GM19438 (cell line): ENCODE results near the gene PTPN5.

ENCODE experiments used
- ATAC-seq: cut with Tn5 transposase; IDR thresholded peaks from one replicate; pipeline ENCODE4 v1.9.1; 2021; ENCODE audit warnings: low read depth; ENCODE audit not compliant: unreplicated experiment

PTPN5 gene

GRCh38 chr11:18773681-18774080 lies 17.9 kb downstream of the PTPN5 start:
- no peak for ATAC-seq

GRCh38 chr11:18773104-18773503 lies 18.5 kb downstream of the PTPN5 start:
- no peak for ATAC-seq

DNA sequence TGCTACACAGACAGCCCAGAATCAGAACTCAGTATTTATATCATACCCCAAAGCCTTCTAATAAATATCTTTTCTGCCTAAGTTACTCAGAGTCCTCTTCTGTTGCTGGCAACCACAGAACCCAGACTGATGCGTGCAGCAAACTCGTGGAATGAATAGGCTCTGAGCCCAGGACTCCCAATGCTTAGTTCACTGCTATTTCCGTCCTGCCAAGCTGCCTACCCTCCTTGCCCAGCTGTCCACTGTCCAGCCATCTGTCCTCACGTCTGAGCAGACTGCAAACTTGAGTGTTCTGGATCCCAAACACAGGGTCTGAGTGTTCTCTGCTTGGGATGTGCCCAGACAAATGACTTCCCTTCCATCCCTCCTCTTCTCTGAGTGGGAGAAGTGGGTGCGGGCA lies 19.4 kb downstream of the PTPN5 start:
- no peak for ATAC-seq

DNA sequence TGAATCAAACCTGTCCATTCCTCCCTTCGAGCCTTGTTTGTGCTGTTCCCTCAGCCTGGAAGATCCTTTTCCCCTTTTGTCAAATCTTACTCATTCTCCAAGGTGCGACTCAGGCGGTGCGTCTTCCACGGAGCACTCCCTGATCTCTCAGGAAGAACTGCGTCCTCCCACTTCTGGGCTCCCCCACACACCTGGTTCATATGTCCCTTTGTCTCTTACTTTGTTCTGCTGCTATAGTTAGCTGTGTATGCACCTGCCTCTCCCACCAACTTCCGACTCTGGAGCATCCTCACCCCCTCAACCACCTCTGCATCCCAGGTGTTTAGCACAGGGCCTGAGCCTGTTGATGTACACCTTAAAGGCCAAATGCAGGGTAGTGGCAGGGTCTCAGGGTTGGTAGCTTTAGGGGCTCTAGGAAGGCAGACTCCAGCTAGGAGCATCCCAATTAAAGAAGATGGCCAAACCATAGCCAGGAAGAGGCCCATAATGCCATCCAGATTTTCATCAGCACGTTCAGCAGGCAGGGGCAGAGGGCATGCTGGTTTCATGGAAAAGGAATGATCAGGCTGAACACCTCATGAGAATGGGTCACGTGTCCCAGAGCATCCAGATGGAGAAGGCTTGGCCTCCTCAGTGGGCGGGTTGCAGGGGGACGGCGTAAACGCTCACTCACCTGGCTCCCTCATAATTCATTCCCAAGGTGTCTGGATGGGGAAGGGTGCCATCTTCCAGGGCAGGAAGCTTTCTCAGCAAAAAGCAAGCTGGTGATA lies 20.1 kb downstream of the PTPN5 start:
- ATAC-seq = no peak

- ATAC-seq = no peak
Observed at GRCh38 chr11:18770479-18771125, 21.0 kb downstream of the PTPN5 start.

DNA sequence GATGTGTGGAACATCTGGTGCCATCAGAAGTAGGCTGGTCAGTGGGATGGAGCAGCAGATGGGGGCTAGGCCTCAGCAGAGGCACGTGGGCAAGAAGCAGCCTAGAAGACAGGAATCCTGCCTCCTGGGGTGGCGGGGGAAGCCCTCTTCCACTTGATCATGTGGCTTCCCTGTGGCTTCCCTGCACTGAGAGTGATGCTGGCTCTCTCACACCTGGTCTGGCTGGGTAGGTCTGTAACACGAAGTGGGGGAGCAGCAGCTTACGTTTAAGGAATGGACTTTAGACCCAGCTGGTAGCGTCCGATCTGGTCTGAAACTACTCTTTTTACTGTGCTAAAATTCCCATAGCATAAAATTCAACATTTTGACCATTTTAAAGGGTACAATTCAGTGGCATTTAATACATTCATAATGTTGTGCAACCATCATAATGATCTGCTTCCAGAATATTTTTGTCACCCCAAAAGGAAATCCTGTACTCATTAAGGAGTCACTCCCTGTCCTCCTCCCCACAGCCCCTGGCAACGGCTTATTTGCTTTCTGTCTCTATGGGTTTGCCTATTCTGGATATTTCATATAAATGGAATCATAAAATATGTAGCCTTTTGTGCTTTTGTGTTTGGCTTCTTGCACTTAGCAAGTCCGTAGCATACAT lies 21.7 kb downstream of the PTPN5 start:
- peak; percentile 68 for ATAC-seq

DNA sequence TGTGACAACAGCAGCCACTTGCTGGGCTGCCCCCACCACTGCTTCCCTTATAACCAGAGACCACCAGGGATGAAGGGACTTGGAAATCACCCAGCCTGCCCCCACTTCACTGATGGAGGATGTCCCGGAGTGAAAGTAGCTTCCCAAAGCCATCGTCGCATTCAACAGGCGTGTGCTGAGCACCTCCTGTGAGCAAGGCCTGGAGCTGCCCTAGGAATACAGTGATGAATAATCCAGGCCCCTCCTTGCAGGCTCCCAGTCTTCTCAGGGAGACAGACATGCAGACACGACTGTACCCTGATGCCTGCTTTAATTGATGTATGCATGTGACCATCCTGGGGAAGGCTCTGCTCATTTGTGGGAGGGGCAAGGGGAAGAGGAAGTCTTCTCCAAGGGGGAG lies 22.6 kb downstream of the PTPN5 start:
- ATAC-seq = no peak

GRCh38 chr11:18768472-18768901 lies 23.1 kb downstream of the PTPN5 start:
- peak; percentile 80 for ATAC-seq

GRCh38 chr11:18766015-18766414 lies 25.6 kb downstream of the PTPN5 start:
- ATAC-seq = no peak

DNA sequence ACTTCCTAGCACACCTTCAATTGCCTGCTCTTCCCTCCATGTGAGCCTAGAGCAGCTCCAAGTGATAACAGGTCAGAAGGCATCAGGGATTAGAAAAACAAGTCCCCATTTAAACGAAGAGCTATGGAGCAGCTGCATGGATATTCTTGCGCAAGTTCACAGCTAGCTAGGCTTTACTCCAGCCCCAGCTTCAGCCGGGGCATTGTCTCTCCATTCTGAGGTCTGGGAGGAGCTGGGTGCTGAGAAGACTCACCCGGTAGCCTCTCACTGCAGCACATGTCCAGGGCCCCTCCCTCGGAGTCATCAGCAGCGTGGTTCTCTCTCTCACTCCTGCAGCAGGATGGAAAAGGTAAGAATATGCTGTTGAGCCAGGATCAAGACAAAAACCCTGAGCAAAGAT lies 26.0 kb downstream of the PTPN5 start:
- no peak for ATAC-seq

GRCh38 chr11:18761741-18762140 lies 29.9 kb downstream of the PTPN5 start:
- ATAC-seq = no peak

- ATAC-seq = no peak
Observed at GRCh38 chr11:18761144-18761543, 30.5 kb downstream of the PTPN5 start.

DNA sequence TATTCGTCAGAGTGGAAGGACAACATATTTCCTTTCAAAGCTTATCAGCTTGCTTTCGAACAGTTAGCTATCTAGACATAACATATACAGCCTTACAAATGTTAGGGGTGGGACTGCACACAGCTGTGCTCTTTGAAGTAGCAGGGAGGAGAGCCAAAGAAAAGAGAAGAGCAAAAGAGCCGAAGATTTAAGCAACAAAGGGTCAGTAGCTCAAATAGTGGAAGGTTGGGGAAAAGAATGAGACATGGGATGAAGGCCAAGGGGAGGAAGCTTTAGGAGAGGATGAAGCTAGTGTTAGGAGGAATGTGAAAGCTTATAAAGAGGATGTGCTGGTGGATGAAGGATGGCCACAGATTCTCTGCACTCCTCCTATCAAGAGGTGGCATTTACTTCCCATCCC lies 33.8 kb downstream of the PTPN5 start:
- ATAC-seq = no peak

GRCh38 chr11:18756889-18757288 lies 34.7 kb downstream of the PTPN5 start:
- no peak for ATAC-seq

DNA sequence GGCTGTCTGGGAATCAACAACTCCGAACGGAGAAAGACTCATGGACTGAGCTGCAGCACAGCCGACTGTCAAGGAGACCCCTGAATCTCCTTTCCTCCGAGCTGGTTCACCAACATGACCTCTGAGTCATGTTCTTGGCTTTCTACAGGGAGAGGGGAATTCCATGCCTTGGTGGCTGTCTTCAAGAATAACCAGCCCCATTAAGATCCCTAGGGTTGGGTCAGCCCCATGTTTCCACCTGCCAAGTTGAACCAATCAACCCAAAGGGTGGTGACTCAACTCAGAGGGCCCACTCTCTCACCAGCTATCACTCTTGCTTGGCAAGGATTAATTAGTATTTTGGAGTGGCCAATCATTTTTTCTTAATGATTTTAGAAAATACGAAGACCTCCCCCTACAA lies 37.3 kb downstream of the PTPN5 start:
- ATAC-seq = no peak

DNA sequence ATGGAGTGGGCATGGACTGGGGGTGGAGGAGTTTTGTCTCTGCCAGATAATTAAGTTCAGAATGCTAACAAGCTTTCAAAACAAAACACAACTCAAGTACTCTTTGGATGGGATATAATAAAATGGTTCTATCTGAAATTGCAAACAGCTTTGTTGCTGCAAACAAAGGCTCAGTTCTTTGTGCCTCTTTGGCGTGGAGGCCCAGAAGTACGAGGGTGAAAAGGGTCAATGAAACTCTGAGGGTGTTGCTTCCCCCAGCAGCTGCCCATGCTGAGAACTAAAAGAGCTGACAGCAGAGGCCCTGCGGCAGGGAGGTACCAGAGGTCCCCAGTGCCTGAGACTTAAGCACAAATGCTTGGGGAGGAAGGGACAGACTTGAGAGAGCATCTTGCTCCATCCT lies 39.1 kb downstream of the PTPN5 start:
- no peak for ATAC-seq

- no peak for ATAC-seq
Observed at GRCh38 chr11:18750944-18751343, 40.7 kb downstream of the PTPN5 start.

DNA sequence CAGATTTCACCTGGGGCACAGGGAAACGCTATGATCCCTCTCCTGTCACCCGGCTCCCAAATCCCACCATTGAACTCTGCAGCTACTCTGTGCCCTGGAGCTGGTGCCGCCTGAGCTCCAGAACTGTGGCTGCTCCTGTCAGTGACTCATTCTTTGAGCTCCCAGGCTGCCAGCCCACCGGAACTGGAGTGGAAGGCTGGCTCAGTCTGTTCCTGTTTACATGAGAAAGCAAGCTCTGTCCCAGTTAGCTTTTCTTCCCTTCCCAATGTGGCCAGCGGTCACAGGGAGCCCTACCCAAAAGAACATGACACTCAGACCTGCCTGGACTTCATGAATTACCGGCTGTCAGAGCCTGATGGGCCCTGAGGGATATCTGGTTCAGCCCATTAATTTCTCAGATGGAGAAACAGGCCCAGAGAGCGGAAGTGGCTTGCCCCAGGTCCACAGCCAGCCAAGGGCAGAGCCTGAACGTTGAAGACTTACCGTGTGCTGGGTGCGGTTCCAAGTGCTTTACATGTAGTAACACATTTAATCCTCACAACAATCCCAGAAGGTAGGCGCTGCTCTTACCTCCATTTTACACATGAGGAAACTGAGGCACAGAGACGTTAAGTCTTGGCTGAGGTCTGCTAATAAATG lies 41.8 kb downstream of the PTPN5 start:
- ATAC-seq = no peak

DNA sequence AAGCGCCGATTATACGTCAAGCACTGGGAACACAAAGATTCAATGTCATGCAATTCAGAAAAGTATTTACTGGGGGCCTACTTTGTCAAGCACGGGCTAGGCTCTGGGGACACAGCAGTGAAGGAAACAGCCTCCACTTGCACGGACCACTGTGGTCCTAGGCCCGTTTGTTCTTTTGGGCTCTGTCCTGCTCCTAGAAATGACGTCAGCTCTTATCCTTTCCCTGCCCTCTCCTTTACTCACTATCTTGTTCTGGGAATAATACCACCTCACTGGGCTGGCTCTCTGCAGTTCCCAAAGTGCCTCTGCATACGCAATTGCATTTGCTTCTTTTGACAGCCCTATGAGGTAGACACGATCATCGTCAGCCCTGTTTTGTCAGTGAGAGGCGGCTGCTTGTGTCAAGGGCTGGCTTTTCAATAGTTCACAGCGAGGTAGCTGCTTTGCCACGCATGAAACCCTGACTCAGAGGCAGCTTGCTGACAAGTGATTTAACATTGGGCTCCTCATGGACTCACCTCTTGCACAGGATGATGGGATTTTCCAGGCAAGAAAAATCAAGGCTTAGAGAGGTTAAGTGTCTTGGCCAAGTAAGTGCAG lies 42.7 kb downstream of the PTPN5 start:
- no peak for ATAC-seq

GRCh38 chr11:18745251-18745650 lies 46.3 kb downstream of the PTPN5 start:
- ATAC-seq = no peak
